Measurements from ENCODE around the gene MAP2K6. TPM values are rescaled to one million over a fixed set of nuclear protein-coding genes. Genes with fewer than 3 reads are reported as not detected.

The MAP2K6 gene
- total RNA-seq (10 to 100 TPM in 1 of 2 donors, 1 to 10 TPM in 1; 8.4 to 14.4 TPM), polyA plus RNA-seq (1 to 10 TPM; 2.2 to 6.7 TPM)
- long read RNA-seq, donor 1, full-length matches to known transcripts, result 2 of 2 reads
- long read RNA-seq, donor 1, partial matches to known transcripts, result 0 of 2 reads
- long read RNA-seq, donor 1, other reads (novel, unspliced or antisense), result 0 of 2 reads
- long read RNA-seq, donor 2, full-length matches to known transcripts, result 2 of 2 reads
- long read RNA-seq, donor 2, partial matches to known transcripts, result 0 of 2 reads
- long read RNA-seq, donor 2, other reads (novel, unspliced or antisense), result 0 of 2 reads
- long read RNA-seq, donor 3, full-length matches to known transcripts, result 2 of 2 reads
- long read RNA-seq, donor 3, partial matches to known transcripts, result 0 of 2 reads
- long read RNA-seq, donor 3, other reads (novel, unspliced or antisense), result 0 of 2 reads
- long read RNA-seq, donor 4, result 0 reads
- long read RNA-seq, donor 5, full-length matches to known transcripts, result 3 of 3 reads
- long read RNA-seq, donor 5, partial matches to known transcripts, result 0 of 3 reads
- long read RNA-seq, donor 5, other reads (novel, unspliced or antisense), result 0 of 3 reads

DNA sequence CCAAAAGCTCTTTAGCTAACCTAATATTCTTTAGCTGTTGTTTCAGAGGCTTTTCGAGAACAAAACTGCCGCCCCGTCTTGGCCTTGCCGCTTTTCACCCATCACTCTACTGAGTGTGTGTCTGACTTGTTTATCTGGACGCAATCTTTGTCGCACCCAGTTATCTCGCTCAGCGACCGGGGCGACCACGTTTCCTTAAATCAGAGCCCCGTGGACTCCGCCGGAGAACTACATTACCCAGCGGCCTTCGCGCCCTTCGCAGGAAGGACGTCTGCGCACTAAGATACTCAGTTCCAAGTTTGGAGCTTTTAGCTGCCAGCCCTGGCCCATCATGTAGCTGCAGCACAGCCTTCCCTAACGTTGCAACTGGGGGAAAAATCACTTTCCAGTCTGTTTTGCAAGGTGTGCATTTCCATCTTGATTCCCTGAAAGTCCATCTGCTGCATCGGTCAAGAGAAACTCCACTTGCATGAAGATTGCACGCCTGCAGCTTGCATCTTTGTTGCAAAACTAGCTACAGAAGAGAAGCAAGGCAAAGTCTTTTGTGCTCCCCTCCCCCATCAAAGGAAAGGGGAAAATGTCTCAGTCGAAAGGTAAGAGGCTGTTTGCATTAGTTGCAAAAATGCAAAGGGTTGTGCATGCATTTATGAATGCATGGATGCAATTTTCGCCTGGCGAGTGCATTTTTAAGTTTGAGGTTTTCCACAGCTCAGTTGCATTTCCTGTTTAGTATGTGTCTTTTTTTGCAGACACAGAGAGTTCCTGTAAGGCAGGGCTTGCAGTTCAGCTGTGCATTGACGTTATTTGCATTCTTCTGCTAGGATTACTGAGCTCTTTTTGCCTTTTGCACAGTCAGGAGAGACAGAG lies at the start of gene MAP2K6:
TSS of gene MAP2K6 (plus strand) at position 290 of the 867 bp plus-strand sequence. CDS start at position 578, 288 bp downstream.
- peak; percentile 94 for ATAC-seq (ENCODE audit: insufficient read depth, low FRiP score)
- peak within 1 kb of the TSS in 1 of 2 donors; percentile 6 for H3K27ac ChIP-seq (ENCODE audit: low read depth in 1 of 2, low read length in 1 of 2)
- peak within 1 kb of the TSS in 1 of 2 donors; percentile 80 for H3K9ac ChIP-seq (ENCODE audit: insufficient read depth in 1 of 2, low read length in 2 of 2)

DNA sequence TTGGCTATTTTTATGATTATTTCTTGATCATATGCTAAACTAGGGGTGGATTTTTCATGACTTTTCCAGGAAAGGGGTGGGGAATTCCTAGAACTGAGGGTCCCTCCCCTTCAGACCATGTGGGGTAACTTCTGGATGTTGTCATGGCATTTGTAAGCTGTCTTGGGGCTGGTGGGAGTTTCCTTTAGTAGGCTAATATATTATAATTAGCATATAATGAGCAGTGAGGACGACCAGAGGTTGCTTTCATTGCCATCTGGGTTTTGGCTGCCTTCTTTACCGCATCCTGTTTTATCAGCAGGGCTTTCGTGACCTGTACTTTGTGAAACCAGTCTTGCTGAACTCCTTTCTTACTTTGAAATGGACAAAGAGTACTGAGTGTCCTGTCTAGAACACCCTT lies 47.2 kb upstream of the MAP2K6 start:
- no peak for ATAC-seq (ENCODE audit: insufficient read depth, low FRiP score)
- 70 to 74% methylated on average over 3 of the region's 3 CpGs for WGBS, 2 donors

More for the DNA sequence above, at the start of gene MAP2K6:
- DNase-seq, result peak; percentile 86 to 93 (median 90)
- Histone ChIP-seq H3K4me3 (peak within 1 kb of the TSS; percentile 46), H3K27me3 (ENCODE audit: control insufficient read depth in 3 of 3, insufficient read depth in 3 of 3, low read length in 2 of 3) (no peaks in the 10 kb centered on the region), H3K36me3 (ENCODE audit: control insufficient read depth in 4 of 4, insufficient read depth in 4 of 4, low read length in 4 of 4) (no peaks in the 10 kb centered on the region), H3K9me3 (ENCODE audit: control insufficient read depth in 4 of 4, insufficient read depth in 3 of 4, low read length in 3 of 4) (no peaks in the 10 kb centered on the region), H3K4me1 (ENCODE audit: control insufficient read depth in 5 of 5, insufficient read depth in 5 of 5, low read length in 5 of 5) (peaks cover 0 to 27% (median 8%) of the 10 kb centered on the region in 5 donors)
- TF ChIP-seq, protein P1, sequence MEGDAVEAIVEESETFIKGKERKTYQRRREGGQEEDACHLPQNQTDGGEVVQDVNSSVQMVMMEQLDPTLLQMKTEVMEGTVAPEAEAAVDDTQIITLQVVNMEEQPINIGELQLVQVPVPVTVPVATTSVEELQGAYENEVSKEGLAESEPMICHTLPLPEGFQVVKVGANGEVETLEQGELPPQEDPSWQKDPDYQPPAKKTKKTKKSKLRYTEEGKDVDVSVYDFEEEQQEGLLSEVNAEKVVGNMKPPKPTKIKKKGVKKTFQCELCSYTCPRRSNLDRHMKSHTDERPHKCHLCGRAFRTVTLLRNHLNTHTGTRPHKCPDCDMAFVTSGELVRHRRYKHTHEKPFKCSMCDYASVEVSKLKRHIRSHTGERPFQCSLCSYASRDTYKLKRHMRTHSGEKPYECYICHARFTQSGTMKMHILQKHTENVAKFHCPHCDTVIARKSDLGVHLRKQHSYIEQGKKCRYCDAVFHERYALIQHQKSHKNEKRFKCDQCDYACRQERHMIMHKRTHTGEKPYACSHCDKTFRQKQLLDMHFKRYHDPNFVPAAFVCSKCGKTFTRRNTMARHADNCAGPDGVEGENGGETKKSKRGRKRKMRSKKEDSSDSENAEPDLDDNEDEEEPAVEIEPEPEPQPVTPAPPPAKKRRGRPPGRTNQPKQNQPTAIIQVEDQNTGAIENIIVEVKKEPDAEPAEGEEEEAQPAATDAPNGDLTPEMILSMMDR (IDR thresholded peaks at IDR 0.05; ENCODE audit: control extremely low read depth, extremely low read depth), result no peak
- 0 to 1% methylated on average over 27 of the region's 27 CpGs for WGBS, 2 donors

GRCh38 chr17:69373069-69373468 lies 41.4 kb upstream of the MAP2K6 start:
- H3K4me1 ChIP-seq (ENCODE audit: control insufficient read depth in 5 of 5, insufficient read depth in 5 of 5, low read length in 5 of 5), result no peaks in the 10 kb centered on the region
- H3K4me3 ChIP-seq, result no peak overlapping the region
- 83 to 91% methylated on average over 2 of the region's 2 CpGs for WGBS, 2 donors
- TF ChIP-seq, protein P1 (IDR thresholded peaks at IDR 0.05; ENCODE audit: control extremely low read depth, extremely low read depth), result no peak
- H3K27me3 ChIP-seq (ENCODE audit: control insufficient read depth in 3 of 3, insufficient read depth in 3 of 3, low read length in 2 of 3), result no peaks in the 10 kb centered on the region
- no peaks in the 10 kb centered on the region for H3K36me3 ChIP-seq (ENCODE audit: control insufficient read depth in 4 of 4, insufficient read depth in 4 of 4, low read length in 4 of 4)
- no peak overlapping the region for H3K9ac ChIP-seq (ENCODE audit: insufficient read depth in 1 of 2, low read length in 2 of 2)
- no peaks in the 10 kb centered on the region for H3K9me3 ChIP-seq (ENCODE audit: control insufficient read depth in 4 of 4, insufficient read depth in 3 of 4, low read length in 3 of 4)
- no peak for ATAC-seq (ENCODE audit: insufficient read depth, low FRiP score)
- H3K27ac ChIP-seq (ENCODE audit: low read depth in 1 of 2, low read length in 1 of 2), result no peak overlapping the region
- DNase-seq, result no peak

More for the DNA sequence above, 47.2 kb upstream of the MAP2K6 start:
- TF ChIP-seq, protein P1 (IDR thresholded peaks at IDR 0.05; ENCODE audit: control extremely low read depth, extremely low read depth), result no peak
- Histone ChIP-seq H3K36me3 (ENCODE audit: control insufficient read depth in 4 of 4, insufficient read depth in 4 of 4, low read length in 4 of 4) (no peaks in the 10 kb centered on the region), H3K4me3 (no peak overlapping the region), H3K4me1 (ENCODE audit: control insufficient read depth in 5 of 5, insufficient read depth in 5 of 5, low read length in 5 of 5) (no peaks in the 10 kb centered on the region), H3K9ac (ENCODE audit: insufficient read depth in 1 of 2, low read length in 2 of 2) (no peak overlapping the region), H3K9me3 (ENCODE audit: control insufficient read depth in 4 of 4, insufficient read depth in 3 of 4, low read length in 3 of 4) (no peaks in the 10 kb centered on the region), H3K27ac (ENCODE audit: low read depth in 1 of 2, low read length in 1 of 2) (no peak overlapping the region), H3K27me3 (ENCODE audit: control insufficient read depth in 3 of 3, insufficient read depth in 3 of 3, low read length in 2 of 3) (no peaks in the 10 kb centered on the region)
- peak in 2 of 3 donors; percentile 1 to 8 for DNase-seq

Data from lung (tissue), 16 donors.